MCF 10A (cell line): ENCODE measurements around the gene TYW1. TPM values are rescaled to one million over a fixed set of nuclear protein-coding genes. Genes with fewer than 3 reads are reported as not detected.
"Not testable (repeated sequence)": the region's sequence is repeated elsewhere in the genome, so short reads cannot be mapped to it uniquely, and the experiment has no call there.

Experiments
- BruUV-seq: library from RNA; stranded (reverse); fragments of 400-500 nt; replicated peaks from 2 replicates; lab custom pipeline; 2021; lab: Mats Ljungman, UMichigan
- CTCF ChIA-PET: fragments of 300-600 bp; sonication (Branson Sonifier 250); formaldehyde crosslinking; extraction: SDS; loops from one replicate; lab custom pipeline; 2021; ENCODE audit warnings: antibody characterized with exemption, inconsistent platforms; lab: Yijun Ruan, JAX
- POLR2A ChIA-PET: fragments of 300-600, 350-650 bp; sonication (Branson Sonifier 250); formaldehyde crosslinking; extraction: SDS; loops from one replicate; lab custom pipeline; 2020; ENCODE audit warnings: antibody characterized with exemption, inconsistent platforms; lab: Yijun Ruan, JAX
- DNase-seq: peaks from one replicate; pipeline ENCODE4 v3.0.0-alpha.2; 2018; ENCODE audit not compliant: unreplicated experiment
- H3K27ac Mint-ChIP-seq: one replicate; pipeline ENCODE4 v1.8.0; 2022; ENCODE audit warnings: mild to moderate bottlenecking, low read depth, mixed read lengths; ENCODE audit not compliant: unreplicated experiment
- H3K27me3 Mint-ChIP-seq: one replicate; pipeline ENCODE4 v1.8.0; 2022; ENCODE audit warnings: mixed read lengths; ENCODE audit not compliant: insufficient read depth, unreplicated experiment
- H3K36me3 Mint-ChIP-seq: one replicate; pipeline ENCODE4 v1.8.0; 2022; ENCODE audit warnings: mild to moderate bottlenecking, moderate library complexity, mixed read lengths; ENCODE audit not compliant: insufficient read depth, unreplicated experiment
- H3K4me1 Mint-ChIP-seq: one replicate; pipeline ENCODE4 v1.8.0; 2022; ENCODE audit warnings: mixed read lengths; ENCODE audit not compliant: insufficient read depth, unreplicated experiment
- H3K4me3 Mint-ChIP-seq: one replicate; pipeline ENCODE4 v1.8.0; 2022; ENCODE audit warnings: mild to moderate bottlenecking, moderate library complexity, mixed read lengths; ENCODE audit not compliant: unreplicated experiment
- H3K9me3 Mint-ChIP-seq: one replicate; pipeline ENCODE4 v1.8.0; 2022; ENCODE audit warnings: mixed read lengths; ENCODE audit not compliant: unreplicated experiment
- CTCF ChIP-seq: fragments of 200-600 bp; IDR thresholded peaks from one replicate; pipeline ENCODE4 v1.8.0; 2022; ENCODE audit warnings: antibody characterized with exemption, mild to moderate bottlenecking; ENCODE audit not compliant: unreplicated experiment
- intact Hi-C: fragments of 100-400 bp; cut with micrococcal nuclease; formaldehyde crosslinking; loops from 2 replicates; pipeline ENCODE4 v1.14.1; 2022
- total RNA-seq: library from RNA; stranded (reverse); gene quantifications from 2 replicates; pipeline ENCODE4 v1.2.3, GENCODE V29; 2022

Gene TYW1
- total RNA-seq, 1 experiment from 2014 or later, result 19.2 TPM

DNA sequence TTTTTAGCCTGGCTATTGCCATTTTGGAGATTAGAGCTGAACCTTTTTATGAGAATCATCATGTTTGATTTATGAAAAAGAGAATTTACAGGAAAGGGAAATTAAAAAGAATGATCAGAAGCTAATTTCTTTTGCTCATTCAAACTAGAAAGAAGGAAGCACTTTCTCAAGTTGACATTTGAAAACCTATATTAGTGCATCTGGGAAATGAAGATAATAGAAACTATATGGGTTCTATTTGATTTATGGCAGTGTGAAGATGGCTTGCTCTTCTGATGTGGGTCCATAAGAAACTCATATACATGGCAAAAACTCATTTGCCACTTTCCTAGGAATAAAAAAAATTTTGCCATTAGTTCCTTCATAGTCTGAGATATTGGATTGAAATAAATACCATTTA lies 152.5 kb downstream of the TYW1 start:
- BruUV-seq, H3K27ac Mint-ChIP-seq, POLR2A ChIA-PET, H3K36me3 Mint-ChIP-seq, H3K4me3 Mint-ChIP-seq, H3K4me1 Mint-ChIP-seq, intact Hi-C loops, DNase-seq, H3K9me3 Mint-ChIP-seq, H3K27me3 Mint-ChIP-seq: not testable (repeated sequence)
- CTCF ChIA-PET, result interaction anchor here (0.6 kb wide), 1 partner anchor 166 kb away, joined by 3 read pairs; no protein-coding TSS in a partner anchor

DNA sequence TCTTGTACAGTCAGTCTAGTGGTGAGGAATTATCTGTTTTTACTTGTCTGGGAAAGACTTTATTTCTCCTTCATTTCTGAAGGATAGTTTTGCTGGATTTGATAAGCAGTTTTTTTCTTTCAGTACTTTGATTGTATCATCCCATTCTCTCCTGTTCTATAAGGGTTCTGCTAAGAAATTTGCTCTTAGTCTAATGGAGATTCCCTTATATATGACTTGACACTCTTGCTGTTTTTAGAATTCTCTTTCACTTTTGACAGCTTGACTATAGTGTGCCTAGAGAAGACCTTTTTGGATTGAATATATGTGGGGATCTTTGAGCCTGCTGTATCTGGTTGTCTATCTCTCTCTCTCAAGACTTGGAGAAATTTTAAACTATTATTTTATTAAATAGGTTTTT lies 157.7 kb downstream of the TYW1 start:
- intact Hi-C loops, H3K4me1 Mint-ChIP-seq, H3K27ac Mint-ChIP-seq, H3K9me3 Mint-ChIP-seq, H3K4me3 Mint-ChIP-seq, POLR2A ChIA-PET, BruUV-seq, H3K27me3 Mint-ChIP-seq, DNase-seq, H3K36me3 Mint-ChIP-seq, CTCF ChIA-PET: not testable (repeated sequence)

DNA sequence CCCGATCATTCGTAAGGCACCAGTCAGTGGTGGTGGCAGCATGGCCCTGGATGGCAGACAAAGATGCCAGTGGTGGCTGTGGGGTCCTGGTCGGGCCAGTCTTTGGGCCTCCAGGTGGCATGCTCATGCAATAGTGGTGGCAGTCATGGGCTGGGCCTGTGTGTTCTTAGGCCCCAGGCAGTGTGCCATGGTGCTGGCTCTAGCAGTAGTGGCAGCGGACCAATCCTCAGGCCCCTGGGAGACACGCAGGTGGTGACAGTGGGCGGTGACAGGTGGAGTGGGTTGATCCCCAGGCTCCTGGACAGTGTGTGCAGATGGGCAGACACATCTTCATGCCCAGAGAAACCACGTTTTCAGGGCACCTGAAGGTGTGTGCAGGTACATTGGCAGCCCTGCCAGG lies 159.4 kb downstream of the TYW1 start:
- intact Hi-C loops, POLR2A ChIA-PET, H3K4me1 Mint-ChIP-seq, BruUV-seq, DNase-seq, H3K36me3 Mint-ChIP-seq, H3K27ac Mint-ChIP-seq, H3K27me3 Mint-ChIP-seq, H3K9me3 Mint-ChIP-seq, H3K4me3 Mint-ChIP-seq, CTCF ChIA-PET: not testable (repeated sequence)

GRCh38 chr7:67163285-67163684 lies 166.7 kb downstream of the TYW1 start:
- DNase-seq, H3K27ac Mint-ChIP-seq, H3K36me3 Mint-ChIP-seq, H3K9me3 Mint-ChIP-seq, CTCF ChIA-PET, intact Hi-C loops, POLR2A ChIA-PET, H3K4me3 Mint-ChIP-seq, BruUV-seq, H3K27me3 Mint-ChIP-seq: not testable (repeated sequence)
- H3K4me1 Mint-ChIP-seq, result peaks cover 12% of the 10 kb centered on the region

DNA sequence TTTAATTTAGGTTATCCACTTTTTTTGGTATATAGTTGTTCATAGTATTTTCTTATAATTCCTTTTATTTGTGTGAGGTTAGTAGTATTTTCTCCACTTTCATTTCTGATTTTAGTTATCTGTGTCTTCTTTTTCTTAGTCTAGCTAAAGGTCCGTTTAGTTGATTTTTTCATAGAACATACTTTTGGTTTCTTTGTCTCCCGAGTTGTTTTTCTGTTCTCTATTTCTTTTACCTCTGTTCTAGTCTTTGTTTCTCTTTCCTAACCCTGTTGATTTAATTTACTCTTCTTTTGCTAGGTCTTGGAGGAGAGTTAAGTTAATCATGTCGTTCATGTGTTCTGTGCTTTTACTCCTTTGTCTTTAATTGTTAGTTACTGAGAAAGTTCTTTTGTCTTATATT lies 174.5 kb downstream of the TYW1 start:
- POLR2A ChIA-PET, result interaction anchor here (1.4 kb wide), 1 partner anchor 9 kb away, joined by 4 read pairs; no protein-coding TSS in a partner anchor
- H3K36me3 Mint-ChIP-seq, CTCF ChIA-PET, BruUV-seq, H3K27ac Mint-ChIP-seq, H3K9me3 Mint-ChIP-seq, H3K4me1 Mint-ChIP-seq, H3K4me3 Mint-ChIP-seq, H3K27me3 Mint-ChIP-seq, DNase-seq: not testable (repeated sequence)
- intact Hi-C loops, result loop anchor here (10.0 kb wide), 1 partner anchor 134 kb away; no protein-coding TSS in a partner anchor

- H3K27me3 Mint-ChIP-seq, BruUV-seq, H3K4me1 Mint-ChIP-seq, H3K27ac Mint-ChIP-seq, H3K36me3 Mint-ChIP-seq, DNase-seq, H3K4me3 Mint-ChIP-seq, H3K9me3 Mint-ChIP-seq, POLR2A ChIA-PET: not testable (repeated sequence)
- peak; percentile 34 for TF ChIP-seq CTCF
- CTCF ChIA-PET, result interaction anchor here (0.6 to 1.0 kb wide), 3 partner anchors 10 to 181 kb away, joined by 3 read pairs; no protein-coding TSS in a partner anchor
- intact Hi-C loops, result loop anchor here (10.0 kb wide), 1 partner anchor 128 kb away; no protein-coding TSS in a partner anchor
Observed at GRCh38 chr7:67176730-67177129, 180.1 kb downstream of the TYW1 start.

DNA sequence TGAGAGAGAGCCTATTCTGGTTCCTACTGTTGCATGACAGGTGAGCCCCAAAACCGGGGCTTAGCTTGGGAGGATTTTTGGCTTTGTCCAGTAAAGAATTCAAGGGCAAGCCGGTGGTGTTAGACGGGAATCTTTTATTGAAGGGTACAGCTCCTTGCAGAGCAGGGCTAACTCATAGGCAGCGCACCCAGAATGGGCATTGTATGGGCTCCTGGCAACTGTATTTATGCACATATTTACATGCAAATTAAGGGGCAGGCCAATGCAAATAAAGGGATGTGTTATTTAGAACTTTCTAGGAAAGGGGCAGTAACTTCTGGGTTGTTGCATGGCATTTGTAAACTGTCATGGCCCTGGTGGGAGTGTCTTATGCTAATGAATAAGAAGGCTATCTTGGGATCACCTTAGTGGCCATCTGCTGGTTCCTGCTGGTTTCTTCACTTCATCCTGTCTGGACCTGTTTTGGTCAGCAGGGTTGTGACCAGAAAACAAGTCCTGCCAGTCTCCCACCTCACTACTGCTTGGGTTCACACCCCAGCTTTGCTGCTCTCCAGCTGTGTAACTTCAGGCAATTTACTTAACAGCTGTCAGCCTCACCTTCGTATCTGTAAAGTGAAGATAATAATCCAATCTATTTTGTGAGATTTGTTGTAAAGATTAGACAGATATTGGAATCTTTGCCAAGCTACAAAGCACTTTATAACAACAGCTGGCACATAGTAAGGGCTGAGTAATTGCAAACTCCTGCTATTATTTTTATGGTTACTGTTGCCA lies 182.5 kb downstream of the TYW1 start:
- intact Hi-C loops, result loop anchor here (10.0 kb wide), 1 partner anchor 126 kb away; no protein-coding TSS in a partner anchor
- CTCF ChIA-PET, H3K27ac Mint-ChIP-seq, POLR2A ChIA-PET, H3K4me3 Mint-ChIP-seq, H3K9me3 Mint-ChIP-seq, H3K4me1 Mint-ChIP-seq, BruUV-seq, H3K36me3 Mint-ChIP-seq, H3K27me3 Mint-ChIP-seq: not testable (repeated sequence)
- peak; percentile 8 for DNase-seq

DNA sequence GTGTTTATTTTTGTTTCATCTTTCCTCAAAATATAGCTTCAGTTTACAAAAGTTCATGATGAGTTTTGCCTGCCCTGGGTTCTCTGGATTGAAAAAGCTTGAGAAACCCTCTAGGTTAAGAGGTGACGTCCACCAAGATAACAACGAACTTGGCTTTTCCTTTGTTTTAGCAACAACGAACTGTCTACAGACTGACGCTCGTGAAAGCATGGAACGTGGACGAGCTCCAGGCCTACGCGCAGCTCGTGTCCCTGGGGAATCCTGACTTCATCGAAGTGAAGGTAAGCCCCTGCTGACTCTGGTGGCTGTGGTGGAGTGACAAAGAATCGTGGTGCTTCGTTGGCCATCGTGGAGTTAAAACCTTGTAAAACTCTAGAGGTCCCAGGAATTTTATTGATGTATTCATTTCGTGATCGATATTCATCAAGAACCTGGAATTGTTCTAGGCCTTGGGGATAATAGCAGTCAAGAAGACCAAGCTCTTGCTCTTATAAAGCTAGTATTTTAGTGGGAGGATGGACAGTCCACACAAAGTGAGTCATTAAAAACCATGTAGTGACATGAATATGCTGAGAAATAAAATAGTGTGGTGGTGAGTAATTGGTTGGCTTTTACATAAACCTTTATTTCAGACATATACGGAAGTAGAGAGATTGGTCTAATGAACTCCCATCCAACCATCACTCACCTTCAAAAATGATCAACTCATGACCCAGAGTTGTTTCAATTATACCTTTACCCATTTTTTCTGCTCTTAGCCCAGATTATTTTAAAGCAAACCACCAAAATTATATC lies 186.5 kb downstream of the TYW1 start:
- peak; percentile 25 for DNase-seq
- POLR2A ChIA-PET, H3K27ac Mint-ChIP-seq, H3K27me3 Mint-ChIP-seq, CTCF ChIA-PET, H3K36me3 Mint-ChIP-seq, H3K9me3 Mint-ChIP-seq, H3K4me1 Mint-ChIP-seq, BruUV-seq, intact Hi-C loops, H3K4me3 Mint-ChIP-seq: not testable (repeated sequence)
